MM.1S (cell line): ENCODE results near the gene CHID1.

Experiments used
- CTCF ChIP-seq: fragments of 300-600 bp; sonication (generic); IDR thresholded peaks from 2 replicates; pipeline ENCODE4 v1.5.1; 2016; ENCODE audit warnings: antibody characterized with exemption, low read length, mixed read lengths
- EZH2 ChIP-seq: fragments of 300-600 bp; sonication (generic); optimal IDR thresholded peaks from 2 replicates; pipeline ENCODE3; 2017; ENCODE audit warnings: low read depth, mild to moderate bottlenecking, antibody characterized with exemption, low read length, mixed read lengths
- EZH2phosphoT487 ChIP-seq: fragments of 300-600 bp; sonication (generic); IDR thresholded peaks from 2 replicates; pipeline ENCODE4 v1.6.1; 2018; ENCODE audit warnings: antibody characterized with exemption, low read length

GRCh38 chr11:819129-819931 is 91.3 kb downstream of the CHID1 start:
- no peak for TF ChIP-seq CTCF
- TF ChIP-seq EZH2, result no peak
- TF ChIP-seq EZH2phosphoT487, result no peak
